Heart left ventricle (tissue), 13 donors: ENCODE data around the gene IGFBP2.

Experiments
- POLR2A ChIP-seq, 2 donors: fragments of 450-650 bp; IDR thresholded peaks; one replicate each; pipeline ENCODE4 v1.6.1; 2017; ENCODE audit warnings: antibody characterized with exemption in 2 of 2, mild to moderate bottlenecking in 2 of 2, moderate library complexity in 2 of 2
- TF ChIP-seq, protein P1 (sequence below), 12 donors: fragments of 200-600 bp; sonication (generic) in 4 of 12; IDR thresholded peaks; one replicate each; pipeline versions ENCODE4 v1.5.0 to v1.8.0; 2018 to 2022; ENCODE audit warnings: antibody characterized with exemption in 12 of 12, mild to moderate bottlenecking in 5 of 12
- donor health status: ischemic (EF 13 %, LVEDD 7.1; RV severe dilation, severe dysfunction).
- donor health status: DM: no; HTN: yes; CAD: no.
- donor health status: DM: no; HTN: no; CAD: no.
- donor health status: ischemic (EF 25% LVEDD 6.9; RV normal size, moderate dysfunction).
- donor health status: ischemic (EF 25% LVEDD 5.7; RV mildly dilated, moderate dysfunction).
- donor health status: ischemic (EF 35%, LVEDD 5.7; RV mildly dilated, moderate dysfunction).
- donor health status: nonischemic (EF 11% LVEDD 7.7; RV severe dilation, severe dysfunction).
- donor health status: DM: yes; HTN: yes; CAD: no.
- donor health status: PGD.
- donor health status: ischemic (EF 29% LVEDD 5.4; RV normal size, mild dysfunction).
- donor health status: nonischemic (EF 23%, LVEDD 6.1; RV moderate dilation, normal function).

DNA sequence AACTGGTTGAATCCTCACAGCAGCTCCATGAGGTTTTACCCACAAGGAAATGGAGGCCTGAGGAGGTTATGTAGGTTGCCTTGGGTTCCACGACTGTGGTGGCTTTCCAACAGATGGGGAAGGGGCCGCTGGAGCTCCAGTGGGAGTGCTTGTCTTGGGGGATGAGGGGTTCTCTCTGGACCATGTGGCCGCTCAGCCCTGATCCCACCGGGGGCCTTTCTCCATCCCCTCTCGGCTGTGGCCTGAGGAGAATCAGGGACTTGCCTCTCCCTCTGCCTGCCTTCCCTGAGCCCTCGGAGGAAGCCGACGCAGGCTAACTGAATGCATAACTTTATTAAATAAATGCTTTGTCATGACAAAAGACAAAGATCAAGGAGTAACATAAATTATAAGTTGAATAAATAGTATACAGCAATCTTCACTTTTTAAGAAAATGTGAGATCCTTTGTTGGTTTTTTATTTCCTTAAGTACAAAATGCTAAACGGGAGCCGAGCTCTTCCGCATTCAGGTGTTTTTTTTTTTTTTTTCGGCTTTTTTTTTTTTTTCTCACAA is 38.6 kb downstream of the IGFBP2 start:
- TF ChIP-seq POLR2A (IDR thresholded peaks at IDR 0.05) = no peak
- TF ChIP-seq, protein P1, sequence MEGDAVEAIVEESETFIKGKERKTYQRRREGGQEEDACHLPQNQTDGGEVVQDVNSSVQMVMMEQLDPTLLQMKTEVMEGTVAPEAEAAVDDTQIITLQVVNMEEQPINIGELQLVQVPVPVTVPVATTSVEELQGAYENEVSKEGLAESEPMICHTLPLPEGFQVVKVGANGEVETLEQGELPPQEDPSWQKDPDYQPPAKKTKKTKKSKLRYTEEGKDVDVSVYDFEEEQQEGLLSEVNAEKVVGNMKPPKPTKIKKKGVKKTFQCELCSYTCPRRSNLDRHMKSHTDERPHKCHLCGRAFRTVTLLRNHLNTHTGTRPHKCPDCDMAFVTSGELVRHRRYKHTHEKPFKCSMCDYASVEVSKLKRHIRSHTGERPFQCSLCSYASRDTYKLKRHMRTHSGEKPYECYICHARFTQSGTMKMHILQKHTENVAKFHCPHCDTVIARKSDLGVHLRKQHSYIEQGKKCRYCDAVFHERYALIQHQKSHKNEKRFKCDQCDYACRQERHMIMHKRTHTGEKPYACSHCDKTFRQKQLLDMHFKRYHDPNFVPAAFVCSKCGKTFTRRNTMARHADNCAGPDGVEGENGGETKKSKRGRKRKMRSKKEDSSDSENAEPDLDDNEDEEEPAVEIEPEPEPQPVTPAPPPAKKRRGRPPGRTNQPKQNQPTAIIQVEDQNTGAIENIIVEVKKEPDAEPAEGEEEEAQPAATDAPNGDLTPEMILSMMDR (IDR thresholded peaks at IDR 0.05) = no peak
